ENCODE measurements around the gene EXOC6.

The EXOC6 gene

GRCh38 chr10:92839191-92840085 lies 8.9 kb upstream of the EXOC6 start:
- no peaks in the 10 kb centered on the region for H3K27me3 ChIP-seq
- peaks cover 5% of the 10 kb centered on the region; the same call in 1 of the 2 replicates for H3K4me1 ChIP-seq
- peak; percentile 78 for TF ChIP-seq CTCF (IDR thresholded peaks at IDR 0.05; ENCODE audit: low read depth, low read length)
- no peaks in the 10 kb centered on the region for H3K36me3 ChIP-seq
- DNase-seq = peak; percentile 87
- H3K4me3 ChIP-seq (ENCODE audit: low read depth, low read length) = peak overlapping the region; percentile 32; the same call in 1 of the 2 replicates
- no peaks in the 10 kb centered on the region for H3K9me3 ChIP-seq

- TF ChIP-seq CTCF (IDR thresholded peaks at IDR 0.05; ENCODE audit: low read depth, low read length) = no peak
- DNase-seq = no peak
- H3K36me3 ChIP-seq = 0 out of 2 replicates have a peak, but pooled peaks cover 3% of the 10 kb centered on the region
- no peaks in the 10 kb centered on the region for H3K4me1 ChIP-seq
- H3K4me3 ChIP-seq (ENCODE audit: low read depth, low read length) = no peak overlapping the region
- no peaks in the 10 kb centered on the region for H3K9me3 ChIP-seq
- no peaks in the 10 kb centered on the region for H3K27me3 ChIP-seq
These were observed 3.6 kb upstream of the EXOC6 start for GRCh38 chr10:92844746-92845145.

- no peak for TF ChIP-seq CTCF (IDR thresholded peaks at IDR 0.05; ENCODE audit: low read depth, low read length)
- Histone ChIP-seq H3K9me3 (no peaks in the 10 kb centered on the region), H3K4me1 (no peaks in the 10 kb centered on the region), H3K4me3 (ENCODE audit: low read depth, low read length) (no peak overlapping the region), H3K36me3 (0 out of 2 replicates have a peak, but pooled peaks cover 3% of the 10 kb centered on the region), H3K27me3 (no peaks in the 10 kb centered on the region)
- DNase-seq = no peak
These were observed 2.4 kb upstream of the EXOC6 start for GRCh38 chr10:92845921-92846320.

GRCh38 chr10:92846344-92846743 lies 2.0 kb upstream of the EXOC6 start:
- no peaks in the 10 kb centered on the region for H3K9me3 ChIP-seq
- no peak overlapping the region for H3K4me3 ChIP-seq (ENCODE audit: low read depth, low read length)
- no peaks in the 10 kb centered on the region for H3K4me1 ChIP-seq
- TF ChIP-seq CTCF (IDR thresholded peaks at IDR 0.05; ENCODE audit: low read depth, low read length) = no peak
- DNase-seq = no peak
- no peaks in the 10 kb centered on the region for H3K27me3 ChIP-seq
- 0 out of 2 replicates have a peak, but pooled peaks cover 3% of the 10 kb centered on the region for H3K36me3 ChIP-seq

GRCh38 chr10:92846854-92847201 lies 1.5 kb upstream of the EXOC6 start:
- Histone ChIP-seq H3K4me3 (ENCODE audit: low read depth, low read length) (no peak overlapping the region), H3K27me3 (no peaks in the 10 kb centered on the region)

More at GRCh38 chr10:92846854-92847201, 1.5 kb upstream of the EXOC6 start:
- Histone ChIP-seq H3K36me3 (0 out of 2 replicates have a peak, but pooled peaks cover 3% of the 10 kb centered on the region), H3K9me3 (no peaks in the 10 kb centered on the region), H3K4me1 (no peaks in the 10 kb centered on the region)
- TF ChIP-seq CTCF (IDR thresholded peaks at IDR 0.05; ENCODE audit: low read depth, low read length) = no peak
- no peak for DNase-seq
